ENCODE data around the gene C16orf86. TPM values are rescaled to one million over a fixed set of nuclear protein-coding genes. Genes with fewer than 3 reads are reported as not detected.

C16orf86 gene
- total RNA-seq, 1 donor from 2014 or later: 4.9 TPM

- DNase-seq (ENCODE audit: extremely low read depth, low read depth, low spot score): no peak
Observed at GRCh38 chr16:67653128-67653788, 13.4 kb upstream of the C16orf86 start.

GRCh38 chr16:67653789-67654402 lies 12.7 kb upstream of the C16orf86 start:
- DNase-seq (ENCODE audit: extremely low read depth, low read depth, low spot score): no peak

GRCh38 chr16:67654403-67654911 lies 12.2 kb upstream of the C16orf86 start:
- DNase-seq (ENCODE audit: extremely low read depth, low read depth, low spot score): no peak

- no peak for DNase-seq (ENCODE audit: extremely low read depth, low read depth, low spot score)
Observed at GRCh38 chr16:67655363-67655762, 11.3 kb upstream of the C16orf86 start.

GRCh38 chr16:67656344-67657016 lies 10.1 kb upstream of the C16orf86 start:
- DNase-seq (ENCODE audit: extremely low read depth, low read depth, low spot score): no peak

- no peak for DNase-seq (ENCODE audit: extremely low read depth, low read depth, low spot score)
Observed at GRCh38 chr16:67657017-67657608, 9.5 kb upstream of the C16orf86 start.

GRCh38 chr16:67657751-67658518 lies 8.7 kb upstream of the C16orf86 start:
- no peak for DNase-seq (ENCODE audit: extremely low read depth, low read depth, low spot score)

- DNase-seq (ENCODE audit: extremely low read depth, low read depth, low spot score): no peak
Observed at GRCh38 chr16:67658849-67659674, 7.6 kb upstream of the C16orf86 start.

GRCh38 chr16:67659675-67660563 lies 6.7 kb upstream of the C16orf86 start, which contains the start of gene ACD:
Gene ACD (minus strand): TSS chr16:67660260. CDS start chr16:67660220, 40 bp downstream.
- no peak for DNase-seq (ENCODE audit: extremely low read depth, low read depth, low spot score)

GRCh38 chr16:67660564-67661028 lies 6.0 kb upstream of the C16orf86 start, which contains the start of gene PARD6A:
Gene PARD6A (plus strand): TSS chr16:67660960. CDS start chr16:67661039, 79 bp downstream.
- no peak for DNase-seq (ENCODE audit: extremely low read depth, low read depth, low spot score)

- DNase-seq (ENCODE audit: extremely low read depth, low read depth, low spot score): no peak
Observed at GRCh38 chr16:67661101-67661761, 5.4 kb upstream of the C16orf86 start.

GRCh38 chr16:67661886-67662652 lies 4.5 kb upstream of the C16orf86 start:
- no peak for DNase-seq (ENCODE audit: extremely low read depth, low read depth, low spot score)

- no peak for DNase-seq (ENCODE audit: extremely low read depth, low read depth, low spot score)
Observed at GRCh38 chr16:67662653-67663010, 4.0 kb upstream of the C16orf86 start.

- no peak for DNase-seq (ENCODE audit: extremely low read depth, low read depth, low spot score)
Observed at GRCh38 chr16:67663151-67663876, 3.3 kb upstream of the C16orf86 start.

GRCh38 chr16:67663877-67664222 lies 2.8 kb upstream of the C16orf86 start:
- DNase-seq (ENCODE audit: extremely low read depth, low read depth, low spot score): no peak

- no peak for DNase-seq (ENCODE audit: extremely low read depth, low read depth, low spot score)
Observed at GRCh38 chr16:67664258-67664657, 2.4 kb upstream of the C16orf86 start.

- no peak for DNase-seq (ENCODE audit: extremely low read depth, low read depth, low spot score)
Observed at GRCh38 chr16:67664871-67665270, 1.7 kb upstream of the C16orf86 start.

Measured in glomerular endothelial cell (primary cell).